Endodermal cell (in vitro differentiated cells): ENCODE measurements around the gene SMAP2. TPM values are rescaled to one million over a fixed set of nuclear protein-coding genes. Genes with fewer than 3 reads are reported as not detected.

ENCODE experiments used
- DNase-seq: peaks from one replicate; pipeline ENCODE4 v3.0.0-alpha.2; 2017
- H3K27ac ChIP-seq: 2 replicates; pipeline ENCODE4 v1.5.1; 2013; ENCODE audit warnings: mild to moderate bottlenecking, low read depth, low read length, moderate library complexity
- H3K27me3 ChIP-seq: 2 replicates; pipeline ENCODE4 v1.6.1; 2013; ENCODE audit warnings: mild to moderate bottlenecking, low read length, moderate library complexity; ENCODE audit not compliant: insufficient read depth, control insufficient read depth, poor library complexity, severe bottlenecking
- H3K36me3 ChIP-seq: 2 replicates; pipeline ENCODE4 v1.7.0; 2013; ENCODE audit warnings: mild to moderate bottlenecking, low read length, moderate library complexity; ENCODE audit not compliant: control insufficient read depth, insufficient read depth
- H3K4me1 ChIP-seq: one replicate; pipeline ENCODE4 v1.7.0; 2013; ENCODE audit warnings: low read length; ENCODE audit not compliant: control insufficient read depth, insufficient read depth
- H3K4me3 ChIP-seq: 2 replicates; pipeline ENCODE4 v1.5.1; 2013; ENCODE audit warnings: mild to moderate bottlenecking, low read length, moderate library complexity
- H3K9ac ChIP-seq: 2 replicates; pipeline ENCODE4 v1.6.1; 2013; ENCODE audit warnings: mild to moderate bottlenecking, low read length, moderate library complexity; ENCODE audit not compliant: poor library complexity, severe bottlenecking; ENCODE audit errors: extremely low read depth
- H3K9me3 ChIP-seq: 2 replicates; pipeline ENCODE4 v1.6.1; 2013; ENCODE audit warnings: mild to moderate bottlenecking, low read length, moderate library complexity; ENCODE audit not compliant: control insufficient read depth
- H3K27ac Mint-ChIP-seq: 2 replicates; pipeline ENCODE4 v1.8.0; 2020; ENCODE audit warnings: mixed read lengths
- H3K27me3 Mint-ChIP-seq: 2 replicates; pipeline ENCODE4 v1.8.0; 2021; ENCODE audit warnings: mild to moderate bottlenecking, mixed read lengths; ENCODE audit not compliant: insufficient read depth
- H3K36me3 Mint-ChIP-seq: 2 replicates; pipeline ENCODE4 v1.8.0; 2020; ENCODE audit warnings: low read depth, mixed read lengths
- H3K4me1 Mint-ChIP-seq: 2 replicates; pipeline ENCODE4 v1.8.0; 2020; ENCODE audit warnings: mixed read lengths
- H3K4me3 Mint-ChIP-seq: 2 replicates; pipeline ENCODE4 v1.8.0; 2020; ENCODE audit warnings: mild to moderate bottlenecking, moderate library complexity, mixed read lengths
- H3K9me3 Mint-ChIP-seq: 2 replicates; pipeline ENCODE4 v1.8.0; 2020; ENCODE audit warnings: mild to moderate bottlenecking, mixed read lengths
- WGBS, 2 experiments: methylation state at CpG; one replicate each; pipeline versions ENCODE4 v1.1.5 to v1.1.7; 2013; ENCODE audit warnings: missing lambda C conversion rate in 2 of 2, mixed read lengths in 1 of 2; ENCODE audit not compliant: insufficient coverage in 1 of 2, insufficient read length in 1 of 2; 5-methylcytosine and 5-hydroxymethylcytosine counted together
- total RNA-seq, 2 donors: library from RNA; stranded (reverse); fragmentation: NEBNext Ultra II Directional in 1 of 2; extraction: Animal tissue kit (Norgen Biotek cat#: 25700) in 1 of 2; gene quantifications; 2 replicates in 1 of 2; 3 replicates in 1 of 2; pipeline ENCODE4 v1.2.1, GENCODE V29; 2021
- TF ChIP-seq, protein P1 (sequence below): fragments of 200-600 bp; sonication (generic); conservative IDR thresholded peaks from 2 replicates; pipeline ENCODE4 v1.5.0; 2021; ENCODE audit warnings: antibody characterized with exemption, mild to moderate bottlenecking

Gene SMAP2
- total RNA-seq, 2 donors from 2014 or later, result 21.9 to 22.3 TPM

DNA sequence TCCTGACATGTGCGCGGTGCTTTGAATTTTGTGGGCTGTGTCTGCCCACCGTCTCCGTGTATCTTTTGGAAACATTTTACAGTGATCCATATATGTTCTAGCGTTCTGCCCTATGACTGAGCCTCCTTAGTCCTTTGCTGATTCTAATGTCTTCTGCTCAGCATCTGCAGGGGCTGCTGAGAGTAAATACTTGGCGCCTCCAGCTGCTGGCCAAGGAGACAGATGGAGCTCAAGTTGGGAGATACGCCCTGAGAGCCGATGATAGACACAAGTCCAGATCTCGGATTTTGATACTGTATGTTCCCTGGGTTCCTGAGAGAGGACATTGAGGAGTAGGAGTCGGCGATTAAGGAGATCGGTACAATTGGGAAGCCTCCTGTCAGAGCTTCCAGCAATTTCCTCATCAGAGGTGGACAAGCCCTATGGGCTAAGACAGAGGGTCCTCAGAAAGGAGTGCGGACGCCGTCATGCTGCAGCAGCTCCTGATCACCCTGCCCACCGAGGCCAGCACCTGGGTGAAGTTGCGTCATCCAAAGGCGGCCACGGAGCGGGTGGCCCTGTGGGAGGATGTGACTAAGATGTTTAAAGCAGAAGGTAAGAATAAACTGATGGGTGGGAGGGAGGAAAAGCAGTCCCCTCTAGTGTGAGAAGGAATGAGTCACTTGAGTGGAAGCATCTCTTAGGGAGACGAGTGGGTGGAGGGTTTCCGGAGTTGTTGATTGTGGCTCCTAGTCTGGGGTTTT, 77.1 kb downstream of the SMAP2 start:
- peaks cover 42% of the 10 kb centered on the region for H3K36me3 Mint-ChIP-seq
- DNase-seq, result peak; percentile 73

DNA sequence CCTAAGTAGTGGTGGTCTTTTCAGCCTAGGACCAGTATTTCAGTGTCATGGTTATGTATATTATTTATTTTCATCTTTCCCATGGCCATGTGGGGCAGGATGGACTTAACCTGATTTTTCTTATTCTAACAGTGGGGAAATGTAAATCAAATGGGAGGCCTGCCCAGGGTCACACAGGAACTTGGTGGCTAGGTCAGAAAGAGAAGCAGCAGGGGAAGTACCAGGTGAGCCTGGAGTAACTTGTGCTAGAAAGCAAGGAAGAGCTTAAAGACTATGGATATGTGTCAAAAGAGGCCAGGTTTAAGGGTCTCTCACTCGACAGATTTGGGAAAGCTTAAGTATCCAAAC, 77.7 kb downstream of the SMAP2 start:
- peaks cover 47% of the 10 kb centered on the region for H3K9me3 ChIP-seq
- peak overlapping the region; percentile 91 for H3K27ac Mint-ChIP-seq
- no peak for DNase-seq
- peak overlapping the region; percentile 83 for H3K4me3 ChIP-seq
- H3K4me3 Mint-ChIP-seq, result peak overlapping the region; percentile 72
- H3K27me3 Mint-ChIP-seq, result no peaks in the 10 kb centered on the region
- H3K36me3 Mint-ChIP-seq, result peaks cover 48% of the 10 kb centered on the region
- H3K4me1 Mint-ChIP-seq, result peaks cover 14% of the 10 kb centered on the region
- no peaks in the 10 kb centered on the region for H3K27me3 ChIP-seq
- H3K4me1 ChIP-seq, result no peaks in the 10 kb centered on the region
- H3K9ac ChIP-seq, result peak overlapping the region; percentile 50
- WGBS, 2 experiments, result 83 to 88% methylated on average over 1 of the region's 1 CpG
- no peak overlapping the region for H3K27ac ChIP-seq
- TF ChIP-seq, protein P1, sequence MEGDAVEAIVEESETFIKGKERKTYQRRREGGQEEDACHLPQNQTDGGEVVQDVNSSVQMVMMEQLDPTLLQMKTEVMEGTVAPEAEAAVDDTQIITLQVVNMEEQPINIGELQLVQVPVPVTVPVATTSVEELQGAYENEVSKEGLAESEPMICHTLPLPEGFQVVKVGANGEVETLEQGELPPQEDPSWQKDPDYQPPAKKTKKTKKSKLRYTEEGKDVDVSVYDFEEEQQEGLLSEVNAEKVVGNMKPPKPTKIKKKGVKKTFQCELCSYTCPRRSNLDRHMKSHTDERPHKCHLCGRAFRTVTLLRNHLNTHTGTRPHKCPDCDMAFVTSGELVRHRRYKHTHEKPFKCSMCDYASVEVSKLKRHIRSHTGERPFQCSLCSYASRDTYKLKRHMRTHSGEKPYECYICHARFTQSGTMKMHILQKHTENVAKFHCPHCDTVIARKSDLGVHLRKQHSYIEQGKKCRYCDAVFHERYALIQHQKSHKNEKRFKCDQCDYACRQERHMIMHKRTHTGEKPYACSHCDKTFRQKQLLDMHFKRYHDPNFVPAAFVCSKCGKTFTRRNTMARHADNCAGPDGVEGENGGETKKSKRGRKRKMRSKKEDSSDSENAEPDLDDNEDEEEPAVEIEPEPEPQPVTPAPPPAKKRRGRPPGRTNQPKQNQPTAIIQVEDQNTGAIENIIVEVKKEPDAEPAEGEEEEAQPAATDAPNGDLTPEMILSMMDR, result no peak
- H3K36me3 ChIP-seq, result peaks cover 27% of the 10 kb centered on the region
- H3K9me3 Mint-ChIP-seq, result peaks cover 48% of the 10 kb centered on the region

More for the DNA sequence above, 77.1 kb downstream of the SMAP2 start:
- peak overlapping the region; percentile 72 for H3K4me3 Mint-ChIP-seq
- Histone ChIP-seq H3K9ac (peak overlapping the region; percentile 50), H3K9me3 (peaks cover 46% of the 10 kb centered on the region), H3K27me3 (no peaks in the 10 kb centered on the region), H3K4me3 (peak overlapping the region; percentile 83), H3K27ac (peak overlapping the region; percentile 92), H3K4me1 (no peaks in the 10 kb centered on the region), H3K36me3 (peaks cover 22% of the 10 kb centered on the region)
- no peaks in the 10 kb centered on the region for H3K27me3 Mint-ChIP-seq
- 18 to 20% methylated on average over 13 to 22 of the region's 22 CpGs for WGBS, 2 experiments
- peak overlapping the region; percentile 91 for H3K27ac Mint-ChIP-seq
- peaks cover 45% of the 10 kb centered on the region for H3K9me3 Mint-ChIP-seq
- TF ChIP-seq, protein P1, result no peak
- H3K4me1 Mint-ChIP-seq, result peaks cover 14% of the 10 kb centered on the region

DNA sequence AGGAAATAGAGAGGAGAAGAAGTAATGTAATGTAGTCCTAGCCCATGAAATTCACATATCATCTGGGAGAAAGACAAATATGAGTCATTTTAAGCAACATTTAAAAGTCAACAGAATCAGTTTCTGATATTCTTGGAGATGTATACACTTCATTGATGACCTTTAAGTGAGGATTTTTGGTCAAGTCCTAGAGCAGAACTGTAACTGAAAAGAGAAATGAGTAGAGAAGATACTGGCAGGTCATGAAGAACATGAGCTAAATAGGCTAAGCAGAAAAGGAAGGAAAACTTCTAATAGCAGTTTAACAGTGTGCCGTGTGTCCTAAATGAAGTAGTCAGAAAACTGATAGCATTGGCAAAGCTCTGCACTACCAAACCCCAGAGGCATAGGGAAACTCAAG, 81.3 kb downstream of the SMAP2 start:
- peaks cover 61% of the 10 kb centered on the region for H3K36me3 ChIP-seq
- peaks cover 84% of the 10 kb centered on the region for H3K9me3 ChIP-seq
- TF ChIP-seq, protein P1, result no peak
- WGBS, 2 experiments, result 86 to 100% methylated on average over 1 of the region's 1 CpG
- no peak for DNase-seq
- H3K4me3 ChIP-seq, result peak overlapping the region; percentile 2
- H3K27ac ChIP-seq, result no peak overlapping the region
- H3K4me1 ChIP-seq, result no peaks in the 10 kb centered on the region
- no peaks in the 10 kb centered on the region for H3K27me3 ChIP-seq
- H3K36me3 Mint-ChIP-seq, result peaks cover 84% of the 10 kb centered on the region
- no peak overlapping the region for H3K4me3 Mint-ChIP-seq
- H3K4me1 Mint-ChIP-seq, result peaks cover 11% of the 10 kb centered on the region
- H3K9ac ChIP-seq, result no peak overlapping the region
- peaks cover 84% of the 10 kb centered on the region for H3K9me3 Mint-ChIP-seq
- H3K27me3 Mint-ChIP-seq, result no peaks in the 10 kb centered on the region
- H3K27ac Mint-ChIP-seq, result no peak overlapping the region
